ENCODE data around the gene SQOR. TPM values are rescaled to one million over a fixed set of nuclear protein-coding genes. Genes with fewer than 3 reads are reported as not detected.

SQOR gene
- total RNA-seq, 1 donor from 2014 or later = 125 TPM

- ATAC-seq = peak; percentile 76
These were observed 80.0 kb downstream of the SQOR start for GRCh38 chr15:45714590-45715488.

GRCh38 chr15:45715528-45715927 is 80.7 kb downstream of the SQOR start:
- ATAC-seq = no peak

GRCh38 chr15:45719490-45719889 is 84.7 kb downstream of the SQOR start:
- ATAC-seq = no peak

DNA sequence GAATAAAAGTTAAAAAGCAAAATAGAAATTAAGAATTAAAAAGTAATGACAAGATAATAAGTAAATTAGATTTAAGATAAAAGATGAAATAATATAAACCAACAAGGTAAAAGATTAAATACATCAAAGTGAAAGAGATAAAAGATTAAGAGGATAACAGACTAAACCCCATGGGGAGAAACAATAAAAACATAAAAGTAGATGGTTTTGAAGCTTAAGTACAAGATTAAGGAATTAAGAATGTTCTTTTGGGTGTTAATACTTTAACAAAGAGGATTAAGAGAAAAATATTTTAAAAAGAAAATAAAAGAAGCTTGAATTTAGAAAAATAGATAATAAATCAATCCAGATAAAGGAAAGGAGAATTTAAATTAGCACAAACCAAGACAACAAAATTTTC is 85.4 kb downstream of the SQOR start:
- ATAC-seq = no peak

- no peak for ATAC-seq
These were observed 93.8 kb downstream of the SQOR start for GRCh38 chr15:45728641-45729040.

DNA sequence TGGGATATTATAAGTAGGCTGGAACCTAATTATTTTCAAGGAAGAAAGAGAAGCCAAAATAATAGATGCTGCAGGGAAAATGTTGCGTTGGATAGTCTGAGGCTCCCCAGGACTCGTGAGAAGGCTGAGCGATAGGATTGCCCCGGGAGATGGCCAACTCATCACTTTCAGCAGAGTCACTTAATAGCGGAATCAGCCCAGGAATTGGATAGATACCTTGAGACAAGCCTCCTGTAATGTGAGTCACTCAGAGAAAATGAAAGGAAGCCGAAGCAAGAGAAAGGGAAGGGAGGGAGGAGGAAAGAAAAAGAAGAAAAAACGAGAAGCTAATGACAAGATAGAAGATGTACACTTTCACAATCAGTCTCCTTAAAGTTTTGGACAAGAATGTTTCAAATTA is 94.3 kb downstream of the SQOR start:
- no peak for ATAC-seq

- no peak for ATAC-seq
These were observed 96.5 kb downstream of the SQOR start for GRCh38 chr15:45731343-45731742.

- no peak for ATAC-seq
These were observed 97.8 kb downstream of the SQOR start for GRCh38 chr15:45732662-45733061.

GRCh38 chr15:45734260-45734711 is 99.5 kb downstream of the SQOR start:
- ATAC-seq = no peak

Other genes with a start within 250 kb of the SQOR start
- 7.4 TPM for gene SLC30A4, start 112.3 kb upstream of the SQOR start, total RNA-seq
- gene BLOC1S6, start 47.6 kb upstream of the SQOR start, total RNA-seq = 18.1 TPM